GM19043 (cell line): ENCODE measurements around the gene RB1.
"Not testable (repeated sequence)": the region's sequence is repeated elsewhere in the genome, so short reads cannot be mapped to it uniquely, and the experiment has no call there.

ENCODE experiments used
- ATAC-seq: cut with Tn5 transposase; IDR thresholded peaks from one replicate; pipeline ENCODE4 v1.9.1; 2021; ENCODE audit warnings: low read depth; ENCODE audit not compliant: unreplicated experiment

The RB1 gene

GRCh38 chr13:48446464-48446863 is 142.9 kb downstream of the RB1 start:
- ATAC-seq = no peak

GRCh38 chr13:48448285-48448958 is 144.9 kb downstream of the RB1 start:
- no peak for ATAC-seq

GRCh38 chr13:48448959-48449614 is 145.5 kb downstream of the RB1 start:
- no peak for ATAC-seq

- ATAC-seq = no peak
These were observed 146.1 kb downstream of the RB1 start for GRCh38 chr13:48449656-48450055.

GRCh38 chr13:48451196-48451595 is 147.6 kb downstream of the RB1 start:
- not testable (repeated sequence) for ATAC-seq

- no peak for ATAC-seq
These were observed 153.0 kb downstream of the RB1 start for GRCh38 chr13:48456546-48456945.

- no peak for ATAC-seq
These were observed 154.2 kb downstream of the RB1 start for GRCh38 chr13:48457578-48458242.

- no peak for ATAC-seq
These were observed 171.7 kb downstream of the RB1 start for GRCh38 chr13:48475230-48475629.

GRCh38 chr13:48476215-48476614 is 172.7 kb downstream of the RB1 start:
- no peak for ATAC-seq

- no peak for ATAC-seq
These were observed 173.1 kb downstream of the RB1 start for GRCh38 chr13:48476686-48477085.

- peak; percentile 57 for ATAC-seq
These were observed 173.8 kb downstream of the RB1 start for GRCh38 chr13:48477191-48477855.

GRCh38 chr13:48478391-48478790 is 174.8 kb downstream of the RB1 start:
- ATAC-seq = no peak

- no peak for ATAC-seq
These were observed 180.0 kb downstream of the RB1 start for GRCh38 chr13:48483575-48483974.

GRCh38 chr13:48485432-48485831 is 181.9 kb downstream of the RB1 start:
- no peak for ATAC-seq

- no peak for ATAC-seq
These were observed 182.8 kb downstream of the RB1 start for GRCh38 chr13:48486362-48486761.

GRCh38 chr13:48486836-48487235 is 183.3 kb downstream of the RB1 start:
- no peak for ATAC-seq

- ATAC-seq = no peak
These were observed 184.4 kb downstream of the RB1 start for GRCh38 chr13:48487968-48488367.

GRCh38 chr13:48488995-48489394 is 185.4 kb downstream of the RB1 start:
- ATAC-seq = no peak

GRCh38 chr13:48489666-48490065 is 186.1 kb downstream of the RB1 start:
- no peak for ATAC-seq

- no peak for ATAC-seq
These were observed 186.7 kb downstream of the RB1 start for GRCh38 chr13:48490241-48490640.

GRCh38 chr13:48491423-48492095 is 188.0 kb downstream of the RB1 start:
- no peak for ATAC-seq
